ENCODE results near the gene TUBA3E. TPM values are rescaled to one million over a fixed set of nuclear protein-coding genes. Genes with fewer than 3 reads are reported as not detected.
"Not testable (repeated sequence)": the region's sequence is repeated elsewhere in the genome, so short reads cannot be mapped to it uniquely, and the experiment has no call there.

TUBA3E gene
- total and polyA plus RNA-seq, 4 donors = not detected

GRCh38 chr2:130150181-130151144 is 47.8 kb downstream of the TUBA3E start:
- 90 to 94% methylated on average over 23 of the region's 23 CpGs for WGBS, 2 donors
- no peak overlapping the region for H3K27ac ChIP-seq (ENCODE audit: low read depth in 1 of 2, low read length in 1 of 2)
- DNase-seq (no peak), ATAC-seq (ENCODE audit: insufficient read depth, low FRiP score) (no peak)
- no peak for TF ChIP-seq CTCF (IDR thresholded peaks at IDR 0.05; ENCODE audit: control extremely low read depth, extremely low read depth)
- no peaks in the 10 kb centered on the region for H3K9me3 ChIP-seq (ENCODE audit: control insufficient read depth in 4 of 4, insufficient read depth in 3 of 4, low read length in 3 of 4)
- H3K9ac ChIP-seq (ENCODE audit: insufficient read depth in 1 of 2, low read length in 2 of 2) = no peak overlapping the region
- no peaks in the 10 kb centered on the region for H3K4me1 ChIP-seq (ENCODE audit: control insufficient read depth in 5 of 5, insufficient read depth in 5 of 5, low read length in 5 of 5)
- H3K36me3 ChIP-seq (ENCODE audit: control insufficient read depth in 4 of 4, insufficient read depth in 4 of 4, low read length in 4 of 4) = peaks cover 0 to 33% (median 0%) of the 10 kb centered on the region in 4 donors
- H3K27me3 ChIP-seq (ENCODE audit: control insufficient read depth in 3 of 3, insufficient read depth in 3 of 3, low read length in 2 of 3) = no peaks in the 10 kb centered on the region
- H3K4me3 ChIP-seq = no peak overlapping the region

GRCh38 chr2:130148515-130148914 is 49.7 kb downstream of the TUBA3E start:
- H3K27me3 ChIP-seq (ENCODE audit: control insufficient read depth in 3 of 3, insufficient read depth in 3 of 3, low read length in 2 of 3); ATAC-seq (ENCODE audit: insufficient read depth, low FRiP score); H3K9ac ChIP-seq (ENCODE audit: insufficient read depth in 1 of 2, low read length in 2 of 2); DNase-seq; H3K9me3 ChIP-seq (ENCODE audit: control insufficient read depth in 4 of 4, insufficient read depth in 3 of 4, low read length in 3 of 4); H3K4me1 ChIP-seq (ENCODE audit: control insufficient read depth in 5 of 5, insufficient read depth in 5 of 5, low read length in 5 of 5); H3K27ac ChIP-seq (ENCODE audit: low read depth in 1 of 2, low read length in 1 of 2); H3K4me3 ChIP-seq: not testable (repeated sequence)
- 51 to 52% methylated on average over 6 of the region's 6 CpGs for WGBS, 2 donors
- H3K36me3 ChIP-seq (ENCODE audit: control insufficient read depth in 4 of 4, insufficient read depth in 4 of 4, low read length in 4 of 4) = peaks cover 0 to 17% (median 0%) of the 10 kb centered on the region in 4 donors

GRCh38 chr2:130145006-130145414 is 53.2 kb downstream of the TUBA3E start, which contains the start of gene CCDC74B:
TSS of gene CCDC74B (minus strand) at chr2:130145112. CDS start at chr2:130144996, 116 bp downstream.
- DNase-seq (peak; percentile 38 to 51 (median 41)), ATAC-seq (ENCODE audit: insufficient read depth, low FRiP score) (peak; percentile 78)
- not testable (repeated sequence) for H3K4me3 ChIP-seq; H3K9me3 ChIP-seq (ENCODE audit: control insufficient read depth in 4 of 4, insufficient read depth in 3 of 4, low read length in 3 of 4); H3K9ac ChIP-seq (ENCODE audit: insufficient read depth in 1 of 2, low read length in 2 of 2); H3K36me3 ChIP-seq (ENCODE audit: control insufficient read depth in 4 of 4, insufficient read depth in 4 of 4, low read length in 4 of 4); H3K27me3 ChIP-seq (ENCODE audit: control insufficient read depth in 3 of 3, insufficient read depth in 3 of 3, low read length in 2 of 3); H3K4me1 ChIP-seq (ENCODE audit: control insufficient read depth in 5 of 5, insufficient read depth in 5 of 5, low read length in 5 of 5); H3K27ac ChIP-seq (ENCODE audit: low read depth in 1 of 2, low read length in 1 of 2)
- 10% methylated on average over 27 to 29 of the region's 30 CpGs for WGBS, 2 donors

- peak in 1 of 3 donors; percentile 21 for DNase-seq
- not testable (repeated sequence) for H3K27ac ChIP-seq (ENCODE audit: low read depth in 1 of 2, low read length in 1 of 2); H3K4me1 ChIP-seq (ENCODE audit: control insufficient read depth in 5 of 5, insufficient read depth in 5 of 5, low read length in 5 of 5); ATAC-seq (ENCODE audit: insufficient read depth, low FRiP score); H3K9ac ChIP-seq (ENCODE audit: insufficient read depth in 1 of 2, low read length in 2 of 2); H3K4me3 ChIP-seq; H3K9me3 ChIP-seq (ENCODE audit: control insufficient read depth in 4 of 4, insufficient read depth in 3 of 4, low read length in 3 of 4); H3K36me3 ChIP-seq (ENCODE audit: control insufficient read depth in 4 of 4, insufficient read depth in 4 of 4, low read length in 4 of 4); H3K27me3 ChIP-seq (ENCODE audit: control insufficient read depth in 3 of 3, insufficient read depth in 3 of 3, low read length in 2 of 3)
- 37 to 40% methylated on average over 16 to 22 of the region's 28 CpGs for WGBS, 2 donors
These were observed 54.8 kb downstream of the TUBA3E start for GRCh38 chr2:130143266-130144039.

GRCh38 chr2:130142396-130143265 is 55.6 kb downstream of the TUBA3E start:
- H3K36me3 ChIP-seq (ENCODE audit: control insufficient read depth in 4 of 4, insufficient read depth in 4 of 4, low read length in 4 of 4); ATAC-seq (ENCODE audit: insufficient read depth, low FRiP score); H3K27ac ChIP-seq (ENCODE audit: low read depth in 1 of 2, low read length in 1 of 2); H3K9me3 ChIP-seq (ENCODE audit: control insufficient read depth in 4 of 4, insufficient read depth in 3 of 4, low read length in 3 of 4); DNase-seq; H3K9ac ChIP-seq (ENCODE audit: insufficient read depth in 1 of 2, low read length in 2 of 2); H3K4me3 ChIP-seq; H3K4me1 ChIP-seq (ENCODE audit: control insufficient read depth in 5 of 5, insufficient read depth in 5 of 5, low read length in 5 of 5); H3K27me3 ChIP-seq (ENCODE audit: control insufficient read depth in 3 of 3, insufficient read depth in 3 of 3, low read length in 2 of 3): not testable (repeated sequence)
- WGBS, 2 donors = 74 to 80% methylated on average over 13 of the region's 13 CpGs

Data from lung (tissue), 12 donors.